ENCODE data around the gene OR10C1.

Gene OR10C1

GRCh38 chr6:29465801-29466200 lies 26.7 kb downstream of the OR10C1 start:
- Histone ChIP-seq H3K4me2 (ENCODE audit: insufficient read depth, low read length) (no peak overlapping the region), H3K9me3 (ENCODE audit: insufficient read depth, low read length, severe bottlenecking) (no peaks in the 10 kb centered on the region), H3K79me2 (ENCODE audit: insufficient read depth, low read length) (no peaks in the 10 kb centered on the region), H3K36me3 (ENCODE audit: insufficient read depth, low read length) (no peaks in the 10 kb centered on the region), H3K9ac (ENCODE audit: low read depth, low read length) (no peak overlapping the region), H3K4me1 (ENCODE audit: insufficient read depth, low read length) (no peaks in the 10 kb centered on the region), H3K27me3 (ENCODE audit: insufficient read depth, low read length, poor library complexity) (no peaks in the 10 kb centered on the region), H4K20me1 (ENCODE audit: insufficient read depth, low read length) (no peaks in the 10 kb centered on the region), H3K27ac (ENCODE audit: low read length) (no peak overlapping the region), H3K4me3 (ENCODE audit: low read depth in 1 of 2, low read length in 2 of 2) (no peak overlapping the region), H2AFZ (ENCODE audit: low read depth, low read length) (no peak overlapping the region)
- ATAC-seq (ENCODE audit: insufficient read depth, low read depth) (no peak), DNase-seq (no peak)
- TF ChIP-seq CTCF (IDR thresholded peaks at IDR 0.05; ENCODE audit: borderline replicate concordance, extremely low read depth, low read length, poor library complexity, severe bottlenecking) (no peak), EZH2 (IDR thresholded peaks at IDR 0.05; ENCODE audit: borderline replicate concordance, low read depth, low read length, severe bottlenecking) (no peak)

GRCh38 chr6:29466241-29466640 lies 27.1 kb downstream of the OR10C1 start:
- H3K9me3 ChIP-seq (ENCODE audit: insufficient read depth, low read length, severe bottlenecking), result no peaks in the 10 kb centered on the region
- TF ChIP-seq EZH2 (IDR thresholded peaks at IDR 0.05; ENCODE audit: borderline replicate concordance, low read depth, low read length, severe bottlenecking), result no peak
- no peak for TF ChIP-seq CTCF (IDR thresholded peaks at IDR 0.05; ENCODE audit: borderline replicate concordance, extremely low read depth, low read length, poor library complexity, severe bottlenecking)

GRCh38 chr6:29474996-29475395 lies 35.9 kb downstream of the OR10C1 start:
- Histone ChIP-seq H3K36me3 (ENCODE audit: insufficient read depth, low read length) (no peaks in the 10 kb centered on the region), H2AFZ (ENCODE audit: low read depth, low read length) (no peak overlapping the region), H4K20me1 (ENCODE audit: insufficient read depth, low read length) (no peaks in the 10 kb centered on the region), H3K4me1 (ENCODE audit: insufficient read depth, low read length) (no peaks in the 10 kb centered on the region), H3K79me2 (ENCODE audit: insufficient read depth, low read length) (no peaks in the 10 kb centered on the region), H3K27ac (ENCODE audit: low read length) (no peak overlapping the region), H3K9ac (ENCODE audit: low read depth, low read length) (no peak overlapping the region), H3K4me2 (ENCODE audit: insufficient read depth, low read length) (no peak overlapping the region), H3K9me3 (ENCODE audit: insufficient read depth, low read length, severe bottlenecking) (no peaks in the 10 kb centered on the region), H3K4me3 (ENCODE audit: low read depth in 1 of 2, low read length in 2 of 2) (no peak overlapping the region), H3K27me3 (ENCODE audit: insufficient read depth, low read length, poor library complexity) (no peaks in the 10 kb centered on the region)
- TF ChIP-seq EZH2 (IDR thresholded peaks at IDR 0.05; ENCODE audit: borderline replicate concordance, low read depth, low read length, severe bottlenecking) (no peak), CTCF (IDR thresholded peaks at IDR 0.05; ENCODE audit: borderline replicate concordance, extremely low read depth, low read length, poor library complexity, severe bottlenecking) (no peak)
- no peak for ATAC-seq (ENCODE audit: insufficient read depth, low read depth)
- DNase-seq, result no peak

More at GRCh38 chr6:29466241-29466640, 27.1 kb downstream of the OR10C1 start:
- Histone ChIP-seq H3K4me2 (ENCODE audit: insufficient read depth, low read length) (no peak overlapping the region), H3K27me3 (ENCODE audit: insufficient read depth, low read length, poor library complexity) (no peaks in the 10 kb centered on the region), H3K27ac (ENCODE audit: low read length) (no peak overlapping the region), H3K9ac (ENCODE audit: low read depth, low read length) (no peak overlapping the region), H3K4me3 (ENCODE audit: low read depth in 1 of 2, low read length in 2 of 2) (no peak overlapping the region), H3K4me1 (ENCODE audit: insufficient read depth, low read length) (no peaks in the 10 kb centered on the region), H3K79me2 (ENCODE audit: insufficient read depth, low read length) (no peaks in the 10 kb centered on the region), H2AFZ (ENCODE audit: low read depth, low read length) (no peak overlapping the region), H3K36me3 (ENCODE audit: insufficient read depth, low read length) (no peaks in the 10 kb centered on the region), H4K20me1 (ENCODE audit: insufficient read depth, low read length) (no peaks in the 10 kb centered on the region)
- DNase-seq (no peak), ATAC-seq (ENCODE audit: insufficient read depth, low read depth) (no peak)

- Histone ChIP-seq H3K4me3 (ENCODE audit: low read depth in 1 of 2, low read length in 2 of 2) (no peak overlapping the region), H3K4me1 (ENCODE audit: insufficient read depth, low read length) (no peaks in the 10 kb centered on the region), H3K36me3 (ENCODE audit: insufficient read depth, low read length) (no peaks in the 10 kb centered on the region), H3K27me3 (ENCODE audit: insufficient read depth, low read length, poor library complexity) (no peaks in the 10 kb centered on the region), H3K79me2 (ENCODE audit: insufficient read depth, low read length) (no peaks in the 10 kb centered on the region), H3K9me3 (ENCODE audit: insufficient read depth, low read length, severe bottlenecking) (no peaks in the 10 kb centered on the region), H3K9ac (ENCODE audit: low read depth, low read length) (no peak overlapping the region), H2AFZ (ENCODE audit: low read depth, low read length) (no peak overlapping the region), H4K20me1 (ENCODE audit: insufficient read depth, low read length) (no peaks in the 10 kb centered on the region), H3K27ac (ENCODE audit: low read length) (no peak overlapping the region), H3K4me2 (ENCODE audit: insufficient read depth, low read length) (no peak overlapping the region)
- DNase-seq, result no peak
- no peak for TF ChIP-seq EZH2 (IDR thresholded peaks at IDR 0.05; ENCODE audit: borderline replicate concordance, low read depth, low read length, severe bottlenecking)
- ATAC-seq (ENCODE audit: insufficient read depth, low read depth), result no peak
Measured at GRCh38 chr6:29477923-29478450, 38.9 kb downstream of the OR10C1 start.

All from DND-41 (cell line).